IPS-11a (cell line): ENCODE results near the gene RNASE8.

ENCODE experiments used
- H3K4me3 ChIP-seq: one replicate; pipeline ENCODE4 v1.5.1; 2013; ENCODE audit warnings: low read depth, low read length, control low read depth

RNASE8 gene

GRCh38 chr14:21103411-21103709 is 45.7 kb downstream of the RNASE8 start:
- peak overlapping the region; percentile 78 for H3K4me3 ChIP-seq

GRCh38 chr14:21103710-21104447 is 46.3 kb downstream of the RNASE8 start:
- H3K4me3 ChIP-seq, result peak overlapping the region; percentile 78

GRCh38 chr14:21104448-21105060 is 46.9 kb downstream of the RNASE8 start:
- peak overlapping the region; percentile 78 for H3K4me3 ChIP-seq

DNA sequence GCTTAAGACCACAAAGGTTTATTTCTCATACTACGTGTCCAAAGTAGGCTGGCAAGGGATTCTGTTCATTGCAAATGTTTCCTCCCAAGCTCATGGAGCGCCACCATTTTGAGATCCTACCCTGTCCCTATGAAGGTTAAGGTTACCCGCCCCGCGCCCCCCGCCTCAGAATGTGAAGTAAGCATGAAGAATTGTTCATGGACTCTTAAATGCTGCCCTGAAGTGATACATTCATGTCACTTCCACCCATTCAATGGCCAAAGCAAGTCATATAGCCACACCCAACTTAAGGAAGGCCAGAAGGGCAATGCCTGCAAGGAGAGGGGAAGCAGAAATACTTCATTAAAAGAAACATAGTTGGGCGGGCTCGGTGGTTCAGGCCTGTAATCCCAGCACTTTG is 47.5 kb downstream of the RNASE8 start:
- H3K4me3 ChIP-seq, result no peak overlapping the region

DNA sequence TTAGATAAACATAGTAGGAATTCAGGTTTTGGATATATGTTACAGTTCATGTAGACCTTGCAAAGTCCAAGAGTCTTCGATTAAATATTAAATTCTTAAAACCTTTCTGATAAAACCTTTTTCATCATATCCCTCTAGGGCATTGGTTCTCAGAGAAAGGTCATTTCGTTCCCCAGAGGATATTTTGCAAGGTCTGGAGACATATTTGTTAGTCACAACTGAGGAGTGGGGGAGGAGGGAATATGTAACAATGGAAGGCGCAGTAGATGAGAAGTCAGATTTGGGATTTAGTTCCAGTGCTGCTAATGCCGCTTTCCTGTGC is 48.5 kb downstream of the RNASE8 start:
- H3K4me3 ChIP-seq, result no peak overlapping the region

DNA sequence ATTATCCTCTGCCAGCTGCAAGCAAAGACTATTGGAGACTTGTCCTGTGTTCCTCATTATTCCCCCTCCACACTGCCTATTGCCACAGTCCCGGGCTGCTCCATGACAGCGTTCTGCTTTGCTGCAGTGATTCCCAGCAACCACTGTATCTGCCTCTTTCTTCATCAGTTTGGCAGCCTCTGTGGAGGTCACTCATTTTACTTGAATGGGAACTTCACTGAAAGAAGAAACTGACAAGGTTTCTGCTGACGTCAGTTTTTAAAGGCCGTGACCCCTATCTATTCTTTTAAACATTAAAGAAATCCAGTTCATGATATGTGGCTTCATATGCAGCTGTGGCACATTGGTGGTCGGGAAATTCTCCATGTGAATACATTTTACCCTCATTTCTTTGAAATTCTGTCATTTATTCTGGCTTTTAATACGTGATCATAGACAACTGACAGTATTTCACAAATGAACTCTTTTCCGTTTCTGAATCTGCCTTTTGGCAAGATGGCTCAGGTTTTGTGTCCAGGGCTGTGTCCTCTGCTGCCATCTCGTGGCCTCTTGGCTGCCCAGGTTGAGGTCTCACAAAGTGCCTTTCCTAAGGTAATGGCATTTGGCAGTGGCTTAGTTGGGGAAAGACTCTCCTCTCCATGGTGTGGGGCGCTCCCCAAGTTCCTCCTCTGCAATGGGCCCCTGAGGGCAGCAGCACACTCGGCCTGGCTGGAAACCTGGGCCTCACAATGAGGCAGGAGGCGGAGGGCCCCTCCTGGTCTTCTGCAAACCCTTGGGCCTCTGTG is 49.1 kb downstream of the RNASE8 start:
- H3K4me3 ChIP-seq, result no peak overlapping the region

DNA sequence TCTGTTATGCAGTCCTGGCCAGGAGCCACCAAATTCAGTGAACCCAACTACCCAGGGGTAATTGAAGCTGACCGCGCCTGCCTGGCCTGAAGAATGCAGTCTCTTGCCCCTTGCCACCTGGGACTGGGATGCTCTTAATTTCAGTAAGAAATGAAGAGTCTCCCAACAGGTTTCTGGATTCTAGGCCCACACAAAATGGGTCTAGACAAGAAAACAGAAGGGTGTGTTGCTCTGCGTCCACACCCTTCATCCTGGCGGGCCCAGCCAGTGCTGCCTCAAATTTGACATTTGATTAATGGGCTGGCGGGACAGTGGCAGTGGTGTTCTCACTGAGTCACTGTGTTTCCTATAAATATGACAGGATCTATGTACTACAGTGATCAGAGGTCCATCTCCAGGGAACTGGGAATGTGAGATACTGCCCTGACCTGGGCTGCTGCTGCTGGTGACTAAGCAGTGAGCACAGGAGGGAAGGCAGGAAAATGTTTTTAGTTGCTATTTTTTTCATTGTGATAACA is 49.7 kb downstream of the RNASE8 start:
- no peak overlapping the region for H3K4me3 ChIP-seq
